Suppressor macrophage treated with lipopolysaccharide for 1 hour (primary cell): ENCODE results near the gene GGA1.
A peak's percentile ranks its signal among the peaks of the same experiment; 100 is the strongest.

Source experiments
- DNase-seq, 3 donors: peaks; one replicate each; pipeline ENCODE4 v3.0.0-alpha.2; 2020 to 2022

Gene GGA1

DNA sequence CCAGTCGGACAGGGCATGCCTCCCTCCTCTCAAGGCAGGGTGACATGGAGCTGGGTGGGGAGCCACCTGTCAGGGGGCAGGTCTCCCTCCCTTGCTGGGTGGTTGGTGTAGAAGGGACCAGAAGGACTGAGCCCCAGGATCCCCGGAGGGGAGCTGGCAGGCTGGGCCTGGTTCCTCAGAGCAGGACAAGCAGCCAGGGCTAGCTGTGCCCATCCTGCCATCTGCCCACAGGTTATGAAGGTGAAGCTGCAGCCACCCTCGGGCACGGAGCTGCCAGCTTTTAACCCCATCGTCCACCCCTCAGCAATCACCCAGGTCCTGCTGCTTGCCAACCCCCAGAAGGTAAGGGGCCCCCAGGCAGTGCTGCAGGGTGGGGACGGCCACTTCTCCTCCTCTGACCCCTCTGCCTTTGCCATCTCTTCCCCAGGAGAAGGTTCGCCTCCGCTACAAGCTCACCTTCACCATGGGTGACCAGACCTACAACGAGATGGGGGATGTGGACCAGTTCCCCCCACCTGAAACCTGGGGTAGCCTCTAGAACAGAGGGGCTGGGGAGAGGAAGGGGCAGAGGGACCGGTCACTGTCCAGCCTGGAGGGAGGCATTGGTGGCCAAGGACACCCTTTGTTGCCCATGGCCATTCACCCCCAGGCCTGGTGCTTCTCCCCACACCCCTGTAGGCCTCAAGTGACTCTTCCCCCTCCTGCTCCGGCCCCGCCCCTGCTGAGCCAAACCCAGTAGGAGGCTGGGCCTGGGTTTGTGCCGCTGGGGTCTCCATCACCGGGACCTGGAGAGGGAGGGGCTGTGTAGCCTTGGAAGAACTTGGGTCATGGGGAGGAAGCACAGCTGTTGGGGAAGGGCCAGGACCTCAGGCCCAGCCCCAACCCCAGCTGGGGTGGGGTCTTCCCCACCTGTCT, 23.8 kb downstream of the GGA1 start:
- DNase-seq, result peak in 1 of 3 donors; percentile 30

DNA sequence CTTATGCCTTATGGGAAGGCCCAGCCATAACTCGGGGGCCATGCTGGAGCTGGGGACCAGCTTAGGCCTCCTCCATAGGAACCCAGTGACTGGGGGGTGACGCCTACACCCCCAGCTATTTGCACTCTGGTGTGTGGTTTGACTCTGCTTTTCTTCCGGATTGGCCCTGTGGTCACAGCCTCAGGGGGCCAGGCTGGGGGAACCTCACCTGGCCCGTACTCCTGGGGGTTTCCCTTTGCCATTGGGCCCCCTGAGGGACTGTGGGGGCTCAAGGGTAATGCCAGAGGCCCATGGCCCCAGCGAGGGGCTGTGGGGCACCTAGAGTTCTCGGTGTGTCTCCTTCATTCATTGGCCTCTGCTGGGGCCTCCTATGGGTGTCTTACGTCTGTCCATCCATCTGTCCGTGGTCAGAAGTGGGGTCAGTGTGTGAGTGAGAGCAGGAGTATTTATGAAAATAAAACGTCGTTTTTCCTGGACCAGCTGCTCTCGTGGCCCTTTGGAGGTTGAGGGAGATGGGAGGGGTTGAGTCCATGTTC, 24.5 kb downstream of the GGA1 start:
- no peak for DNase-seq

DNA sequence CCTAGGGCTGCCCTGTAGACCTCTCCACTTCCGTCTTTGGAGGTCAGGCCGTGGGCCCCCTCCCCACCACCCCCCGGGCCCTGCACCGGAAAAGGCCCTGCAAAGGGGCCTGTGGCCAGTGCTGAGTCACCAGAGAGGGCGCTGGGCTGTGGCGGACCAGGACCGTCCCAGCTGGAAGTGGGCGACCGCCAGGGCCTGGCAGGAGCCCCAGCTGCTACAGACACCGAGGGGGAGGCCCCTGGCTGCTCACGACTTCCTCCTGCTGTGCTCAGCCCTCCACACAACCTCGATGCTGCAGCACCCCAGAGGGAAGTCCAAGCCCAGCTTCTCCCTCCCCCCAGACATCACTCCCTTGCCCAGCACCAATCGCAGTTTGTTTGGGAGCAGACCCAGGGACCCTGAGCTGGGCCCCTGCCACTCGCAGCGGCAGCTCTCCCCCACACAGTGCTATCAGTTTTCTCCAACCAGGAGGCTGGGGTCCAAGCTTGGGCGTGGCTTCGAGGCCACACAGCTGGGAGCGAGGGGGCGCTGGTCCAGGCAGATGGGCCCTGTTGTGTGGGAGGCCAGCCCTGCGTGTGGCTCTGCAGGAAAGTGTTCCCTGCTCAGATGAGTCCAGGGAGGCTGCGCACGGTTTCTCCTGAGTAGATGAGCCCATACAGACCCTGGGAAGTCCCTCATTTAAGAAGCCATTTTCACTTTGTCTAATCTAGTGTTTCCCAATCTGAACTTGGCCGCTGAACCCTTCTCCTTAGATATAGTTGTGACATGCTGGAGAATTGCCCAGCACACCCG, 25.2 kb downstream of the GGA1 start:
- DNase-seq, result peak; percentile 93 to 96 (median 95)

DNA sequence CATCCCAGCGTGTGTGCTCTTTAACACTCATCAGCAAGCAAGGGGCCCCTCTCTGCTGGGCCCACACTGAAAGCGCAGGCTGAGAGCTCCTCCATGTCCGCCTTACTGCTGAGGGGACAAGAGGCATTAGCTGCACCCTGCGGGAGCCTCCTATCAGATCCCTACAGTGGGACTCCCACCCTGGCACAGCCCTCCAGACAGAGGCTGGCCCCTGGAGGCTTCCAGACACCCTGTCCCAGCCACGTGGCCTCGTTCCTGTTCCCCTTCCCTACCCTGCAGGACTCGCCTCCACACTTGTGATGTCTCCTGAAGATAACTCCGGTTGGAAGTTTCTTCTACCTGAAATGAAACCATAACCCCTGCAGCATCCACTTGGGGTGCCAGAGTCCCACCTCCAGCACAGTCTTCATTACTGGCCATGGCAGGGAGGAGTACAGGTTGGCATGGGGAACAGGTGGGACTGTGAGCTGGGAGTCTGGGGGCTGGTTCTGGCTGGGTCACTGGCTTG, 25.8 kb downstream of the GGA1 start:
- no peak for DNase-seq

DNA sequence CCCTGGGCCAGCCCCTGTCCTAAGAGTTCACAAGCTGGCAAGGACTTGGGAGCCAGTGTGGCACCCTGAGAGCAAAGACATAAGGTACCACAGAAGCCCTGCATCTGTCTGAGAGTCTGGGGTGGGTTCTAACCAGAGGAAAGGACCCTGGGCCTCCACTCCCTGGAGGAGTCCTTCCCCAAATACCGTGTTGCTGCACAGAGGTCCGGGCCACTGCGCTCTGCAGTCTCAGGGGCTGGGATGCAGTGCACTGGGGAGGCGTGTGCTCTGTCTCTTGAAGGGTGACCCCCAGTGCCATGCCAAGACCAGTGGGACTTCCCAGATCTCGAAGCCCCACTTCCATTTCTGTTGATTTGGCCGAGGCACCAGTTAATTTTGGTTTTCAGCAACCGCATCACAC, 26.5 kb downstream of the GGA1 start:
- no peak for DNase-seq

DNA sequence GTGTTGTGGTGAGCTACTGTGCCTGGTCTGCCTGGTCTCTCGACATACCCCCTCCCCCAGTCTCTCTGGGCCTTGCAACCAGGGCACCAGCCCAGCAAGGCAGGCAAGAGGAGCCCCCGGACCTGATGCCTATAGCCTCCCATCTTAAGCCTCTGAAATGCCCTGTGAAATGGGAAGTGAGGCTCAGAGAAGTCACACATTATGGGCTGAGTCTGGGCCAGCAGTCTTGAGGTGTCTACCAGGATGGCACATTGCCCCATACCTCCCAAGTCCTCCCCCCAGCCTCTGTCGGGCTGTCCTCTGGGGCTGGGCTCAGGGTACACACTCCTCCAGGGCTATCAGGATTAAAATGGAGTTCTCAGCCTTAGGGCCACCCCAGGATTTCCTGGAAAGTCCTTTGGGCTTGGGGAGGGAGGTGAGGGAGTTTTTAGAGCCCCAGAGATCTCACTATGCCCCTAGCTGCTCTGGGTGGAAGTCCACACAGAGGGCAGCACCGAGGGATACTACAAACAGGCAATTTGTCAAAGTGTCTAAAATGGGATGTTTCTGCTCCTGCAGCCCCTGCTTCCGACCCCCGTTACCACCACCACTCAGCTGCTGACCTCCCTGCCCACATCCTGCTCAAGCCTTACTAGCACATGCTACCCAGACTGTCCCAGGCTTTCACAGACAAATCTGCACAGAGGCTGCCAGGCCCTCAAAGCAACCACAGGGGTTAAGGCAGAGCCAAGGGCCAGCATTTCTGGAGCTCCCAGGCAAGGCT, 27.7 kb downstream of the GGA1 start:
- peak; percentile 46 to 60 (median 53) for DNase-seq

DNA sequence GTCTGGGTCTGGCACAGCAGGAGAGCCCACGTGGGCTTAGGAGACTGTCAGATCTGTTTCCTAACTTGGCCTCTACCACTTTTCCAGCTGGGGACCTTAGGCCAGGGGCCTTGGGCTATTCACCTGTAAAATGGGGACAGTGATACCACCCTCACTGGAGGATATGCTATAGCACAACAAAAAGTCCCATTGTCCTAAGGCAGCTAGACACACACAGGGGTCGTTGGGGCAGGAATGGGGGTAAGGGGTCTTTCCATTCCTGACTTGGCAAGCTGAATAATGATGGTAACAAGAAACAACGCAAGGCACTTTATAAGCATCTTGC, 28.3 kb downstream of the GGA1 start:
- DNase-seq, result no peak

DNA sequence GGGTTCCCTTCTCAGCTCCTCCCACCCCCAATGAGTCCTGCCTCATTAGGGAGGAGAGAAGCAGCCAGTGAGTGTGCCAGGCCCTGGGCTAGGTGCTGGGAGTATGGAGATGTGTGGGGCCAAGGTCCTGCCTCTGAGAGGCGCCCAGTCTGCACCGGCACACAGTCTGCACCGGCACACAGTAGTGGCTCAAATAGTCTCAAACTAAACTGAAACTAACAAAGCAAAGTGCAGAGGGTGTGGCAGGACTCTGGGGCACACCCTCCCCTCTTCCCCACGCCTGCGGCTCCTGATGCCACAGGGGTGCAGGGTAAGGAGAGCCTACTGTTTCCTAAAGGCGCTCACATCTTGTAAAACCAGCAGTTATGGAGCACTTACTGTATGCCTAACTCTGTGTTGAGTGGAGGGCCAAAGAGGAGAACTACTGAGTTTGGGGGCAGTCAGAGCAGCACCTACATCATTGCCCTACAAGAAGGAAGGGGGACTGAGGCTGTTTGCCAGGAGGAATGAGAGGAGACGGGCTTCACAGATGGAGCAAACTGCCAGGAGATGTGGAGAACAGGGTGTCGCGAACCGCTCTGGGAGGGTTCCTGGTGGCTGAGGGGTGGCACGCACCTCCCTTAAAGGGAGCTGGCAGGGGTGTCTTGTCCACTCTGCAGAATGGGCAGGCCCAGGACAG, 29.9 kb downstream of the GGA1 start:
- peak in 1 of 3 donors; percentile 25 for DNase-seq

DNA sequence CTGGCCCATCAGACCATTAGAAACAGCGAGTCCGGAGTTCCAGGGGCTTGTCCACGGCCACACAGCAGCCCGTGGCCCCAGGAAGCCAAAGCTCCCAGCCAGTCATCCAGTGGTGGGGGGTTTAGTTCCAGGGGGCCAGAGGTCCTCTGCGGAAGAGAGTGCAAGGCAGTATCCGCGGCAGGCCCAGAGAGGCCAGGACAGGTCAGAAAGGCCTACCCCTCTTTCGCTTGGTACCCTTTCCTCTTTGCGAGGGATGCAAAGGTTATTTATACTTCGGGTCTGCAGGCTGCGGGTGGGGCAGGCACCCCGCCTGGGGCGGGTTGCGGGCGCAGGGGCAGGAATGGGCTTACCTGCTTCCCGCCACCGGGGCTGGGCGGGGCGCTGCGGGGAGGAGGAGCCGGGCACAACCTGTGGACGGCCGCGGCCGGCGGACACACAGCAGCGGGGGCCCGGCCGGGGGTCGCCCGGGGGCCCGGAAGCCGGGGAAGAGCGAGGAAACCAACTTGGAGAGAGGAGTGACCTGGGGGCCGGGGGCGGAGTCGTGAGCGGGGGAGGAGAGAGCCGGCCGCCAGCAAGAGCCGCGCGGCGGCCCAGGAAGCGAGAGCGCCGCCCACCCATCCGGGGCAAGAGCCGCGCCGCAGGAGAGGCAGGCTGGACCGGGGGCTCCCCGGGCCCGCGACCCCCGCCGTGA, 30.6 kb downstream of the GGA1 start, which contains the start of gene SH3BP1:
Gene SH3BP1, plus strand, starts transcription at position 600 of the 691 bp plus-strand sequence. CDS start 119 bp downstream, outside the sequence.
- peak; percentile 39 to 80 (median 72) for DNase-seq

DNA sequence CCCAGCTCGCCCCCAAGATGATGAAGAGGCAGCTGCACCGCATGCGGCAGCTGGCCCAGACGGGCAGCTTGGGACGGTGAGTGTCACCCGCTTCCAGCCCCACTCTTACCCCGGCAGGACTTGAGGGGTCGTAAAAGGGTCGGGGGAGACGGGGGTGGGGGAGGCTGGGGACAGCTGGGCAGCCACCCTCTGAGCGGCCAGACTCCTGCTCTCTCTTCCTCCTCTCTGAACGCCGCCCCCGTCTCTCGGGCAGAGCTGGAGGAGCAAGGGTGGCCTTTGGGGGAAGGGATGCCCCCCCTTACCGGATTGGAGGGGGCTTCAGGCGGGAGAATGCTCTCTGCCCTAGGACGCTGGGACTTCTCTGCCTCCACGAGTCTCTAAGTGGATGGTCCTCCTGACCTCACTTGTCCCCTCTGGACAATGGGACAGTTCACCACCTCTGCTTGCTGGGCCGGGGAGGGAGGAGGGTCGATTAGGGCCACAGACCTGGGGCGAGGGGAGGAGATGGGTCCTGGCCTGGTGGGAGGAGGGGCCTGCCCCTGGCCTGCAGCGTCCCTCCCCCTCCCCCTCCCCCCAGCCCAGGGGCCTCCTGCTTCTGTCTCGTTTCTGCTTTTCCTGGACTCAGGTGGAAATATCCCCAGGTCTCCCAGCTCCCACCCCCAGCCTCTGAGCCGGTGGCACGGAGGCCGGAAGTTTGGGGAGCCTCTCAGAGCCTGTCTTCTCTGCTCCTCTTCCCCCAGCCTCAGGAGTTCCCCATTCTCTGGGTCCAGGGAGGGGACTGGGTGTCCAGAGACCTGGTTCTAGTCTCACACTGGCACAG, 31.3 kb downstream of the GGA1 start:
- peak; percentile 55 to 73 (median 62) for DNase-seq

DNA sequence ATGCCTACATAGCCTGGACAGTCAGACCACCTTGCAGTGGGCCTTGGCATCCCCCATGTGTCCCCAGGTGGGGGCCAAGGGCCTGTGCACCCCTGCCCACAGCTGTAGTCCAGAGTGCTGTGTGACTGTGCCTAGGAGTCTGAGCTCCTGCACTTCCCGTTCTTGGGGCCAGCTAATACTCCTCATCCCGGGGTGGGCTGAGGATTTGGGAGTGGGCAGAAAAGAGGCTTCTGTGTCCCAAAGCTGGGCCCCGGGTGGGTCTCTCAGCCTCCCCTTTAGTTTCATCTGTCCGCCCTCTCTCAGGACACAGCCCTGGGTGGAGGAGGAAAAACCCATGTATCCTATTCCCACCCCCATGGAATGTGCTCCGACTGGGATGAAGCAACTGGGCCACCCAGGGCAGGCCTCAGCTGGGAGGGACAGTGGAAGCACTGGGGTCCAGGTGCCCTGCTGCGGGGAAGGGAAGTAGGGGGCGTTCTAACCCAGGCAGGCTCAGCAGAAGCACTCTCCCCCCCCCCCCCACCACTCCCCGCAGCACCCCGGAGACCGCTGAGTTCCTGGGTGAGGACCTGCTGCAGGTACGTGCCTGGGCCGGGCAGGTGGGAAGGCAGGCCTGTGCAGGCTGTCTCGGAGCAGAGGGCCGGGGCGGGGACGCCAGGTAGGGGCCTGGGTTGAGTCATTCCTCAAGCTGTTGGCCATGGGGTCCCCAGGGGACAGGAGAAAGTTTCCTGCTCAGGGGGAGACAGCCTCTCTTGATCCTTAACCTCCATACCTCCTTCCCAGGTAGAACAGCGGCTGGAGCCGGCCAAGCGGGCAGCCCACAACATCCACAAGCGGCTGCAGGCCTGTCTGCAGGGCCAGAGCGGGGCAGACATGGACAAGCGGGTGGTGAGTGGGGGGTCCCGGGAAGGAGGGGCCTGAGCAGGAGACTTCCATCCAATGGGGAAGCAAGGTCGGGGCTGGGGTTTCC, 32.2 kb downstream of the GGA1 start:
- peak in 2 of 3 donors; percentile 41 to 56 for DNase-seq

DNA sequence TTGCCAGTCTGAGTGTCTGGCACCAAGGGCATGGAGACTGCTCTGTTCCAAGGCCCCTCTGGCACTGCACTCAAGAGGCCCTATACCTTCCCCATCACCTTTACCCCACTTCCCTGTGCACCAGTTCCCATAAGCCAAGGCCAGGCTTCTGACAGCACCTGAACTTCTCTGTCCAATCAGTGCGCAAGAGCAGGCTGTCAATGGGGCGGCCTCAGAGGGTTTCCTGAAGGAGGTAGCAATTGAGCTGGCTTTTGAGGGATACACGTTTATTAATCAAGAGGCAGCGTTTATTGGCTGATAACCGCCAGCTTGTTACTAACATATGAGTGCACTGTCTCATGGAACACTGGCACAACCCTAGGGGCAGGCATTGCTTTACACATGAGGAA, 32.9 kb downstream of the GGA1 start:
- no peak for DNase-seq

DNA sequence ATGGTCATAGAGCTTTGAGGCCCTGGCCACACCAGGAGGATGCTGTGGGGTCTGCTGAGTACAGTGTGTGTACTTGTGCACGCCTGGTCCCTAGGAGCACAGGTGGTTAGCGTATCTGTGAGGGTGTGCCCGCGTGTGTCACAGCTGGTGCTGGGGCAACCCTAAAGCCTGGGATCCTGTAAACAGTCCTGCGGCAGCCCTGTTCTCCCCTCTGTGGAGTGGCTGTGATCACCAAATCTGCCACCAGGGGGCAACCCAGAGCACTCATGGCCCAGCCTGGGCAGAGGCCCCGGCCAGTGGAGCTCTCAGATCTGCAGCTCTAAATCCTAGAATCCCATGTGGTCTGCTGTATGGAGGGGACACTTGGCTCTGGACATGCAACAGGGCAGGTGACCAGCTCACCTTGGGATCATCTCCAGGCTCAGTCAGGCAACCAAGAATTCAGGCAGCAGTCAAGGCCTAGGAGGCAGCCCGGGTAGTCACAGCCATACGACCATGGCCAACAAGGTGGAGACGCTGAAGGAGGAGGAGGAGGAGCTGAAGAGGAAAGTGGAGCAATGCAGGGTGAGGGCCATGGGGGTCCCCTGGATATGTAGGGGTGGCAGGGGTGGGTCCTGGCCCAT, 34.7 kb downstream of the GGA1 start:
- peak; percentile 82 to 92 (median 91) for DNase-seq

DNA sequence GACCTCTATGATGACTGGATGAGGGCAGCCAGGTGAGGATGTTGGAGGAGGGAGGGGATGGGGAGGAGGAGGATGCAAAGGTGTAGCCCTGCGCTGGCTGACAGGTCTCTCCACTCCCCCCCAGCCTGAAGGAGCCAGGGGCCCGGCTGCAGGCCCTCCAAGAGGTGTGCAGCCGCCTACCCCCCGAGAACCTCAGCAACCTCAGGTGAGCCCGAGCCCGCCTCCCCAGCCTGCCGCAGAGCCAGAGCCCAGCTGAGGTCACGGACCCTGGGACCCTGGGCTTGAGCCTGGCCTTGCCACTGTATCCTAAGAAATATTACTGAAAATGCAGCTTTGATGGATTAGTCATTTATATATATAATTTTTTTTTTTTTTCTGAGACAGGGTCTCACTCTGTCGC, 38.7 kb downstream of the GGA1 start:
- DNase-seq, result no peak

DNA sequence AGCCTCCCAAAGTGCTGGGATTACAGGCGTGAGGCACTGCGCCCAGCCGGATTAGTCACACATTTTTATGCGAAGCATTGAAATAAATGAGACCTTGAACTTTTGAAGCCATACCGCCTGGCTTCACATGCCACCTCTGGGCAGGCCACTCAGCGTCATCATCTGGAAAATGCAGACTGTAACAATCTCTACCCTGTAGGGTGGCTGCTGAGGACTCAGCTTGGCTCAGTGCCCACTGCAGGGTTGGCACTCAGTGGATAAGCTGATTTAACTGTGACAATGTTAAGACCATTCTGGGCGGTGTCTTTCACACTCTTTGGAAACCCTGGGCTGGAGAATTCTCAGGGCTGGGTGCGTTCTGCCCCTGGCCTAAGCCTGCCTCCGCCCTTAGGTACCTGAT, 39.3 kb downstream of the GGA1 start:
- DNase-seq, result no peak

DNA sequence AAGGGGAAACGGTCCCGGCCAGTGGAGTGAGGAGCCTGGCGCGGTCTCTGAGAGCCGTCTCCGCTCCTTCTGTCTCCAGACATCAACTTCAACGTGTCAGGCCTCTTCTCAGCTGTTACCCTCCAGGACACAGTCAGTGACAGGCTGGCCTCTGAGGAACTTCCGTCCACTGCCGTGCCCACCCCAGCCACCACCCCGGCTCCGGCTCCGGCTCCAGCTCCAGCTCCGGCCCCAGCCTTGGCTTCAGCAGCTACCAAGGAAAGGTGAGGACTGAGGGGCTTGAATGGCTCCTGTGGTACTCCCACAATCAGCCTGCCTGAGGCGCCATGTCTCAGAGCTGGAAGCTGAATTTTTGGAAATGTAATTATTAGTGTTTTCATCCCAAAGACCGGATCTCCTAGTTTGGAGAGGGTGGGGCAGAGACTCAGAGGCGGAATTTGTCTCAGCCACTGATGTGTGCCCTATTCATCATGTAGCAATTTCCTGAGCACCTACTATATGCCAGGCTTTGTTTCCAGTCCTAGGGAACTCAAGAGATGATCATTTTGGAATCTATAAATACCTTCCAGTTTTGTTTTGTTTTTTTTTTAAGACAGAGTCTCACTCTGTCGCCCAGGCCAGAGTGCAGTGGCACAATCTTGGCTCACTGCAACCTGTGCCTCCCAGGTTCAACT, 42.0 kb downstream of the GGA1 start:
- DNase-seq, result no peak

DNA sequence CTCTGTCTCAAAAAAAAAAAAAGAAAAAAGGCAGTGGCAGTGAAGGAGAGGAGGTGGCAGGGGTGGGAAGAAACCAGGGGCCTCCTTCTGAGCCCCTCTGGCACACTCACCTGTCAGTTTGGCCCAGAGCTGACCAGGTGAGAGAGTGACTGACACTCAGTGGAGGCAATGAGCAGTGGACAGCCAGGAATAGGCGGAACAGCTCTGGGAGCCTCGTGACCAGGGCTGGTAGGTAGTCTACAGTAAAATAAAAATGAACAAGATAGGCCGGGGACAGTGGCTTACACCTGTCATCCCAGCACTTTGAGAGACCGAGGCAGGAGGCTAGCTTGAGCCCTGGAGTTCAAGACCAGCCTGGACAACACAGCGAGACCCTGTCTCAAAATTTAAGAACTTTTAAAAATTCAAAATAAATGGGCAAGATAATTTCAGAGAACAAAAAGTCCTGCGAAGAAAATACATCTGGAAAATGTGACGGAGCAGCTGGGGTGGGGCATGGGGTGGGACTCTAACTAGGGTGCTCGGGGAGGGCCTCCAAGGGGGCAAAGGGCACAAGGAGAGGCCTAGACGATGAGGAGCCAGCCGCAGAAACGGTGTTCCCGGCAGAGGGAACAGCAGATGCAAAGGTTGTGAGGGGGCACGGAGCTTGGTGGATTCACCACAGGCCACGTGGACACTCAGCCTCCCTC, 46.1 kb downstream of the GGA1 start:
- no peak for DNase-seq

DNA sequence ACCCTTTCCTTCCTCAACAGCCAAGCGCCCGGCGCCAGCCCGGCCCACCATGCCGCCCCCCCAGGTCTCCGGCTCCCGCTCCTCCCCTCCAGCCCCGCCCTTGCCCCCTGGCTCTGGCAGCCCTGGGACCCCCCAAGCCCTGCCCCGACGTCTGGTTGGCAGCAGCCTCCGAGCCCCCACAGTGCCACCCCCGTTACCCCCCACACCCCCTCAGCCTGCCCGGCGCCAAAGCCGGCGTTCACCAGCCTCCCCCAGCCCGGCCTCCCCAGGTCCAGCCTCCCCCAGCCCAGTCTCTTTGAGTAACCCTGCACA, 46.6 kb downstream of the GGA1 start:
- DNase-seq, result no peak
